A549 (cell line): ENCODE data around the gene CT55. TPM values are rescaled to one million over a fixed set of nuclear protein-coding genes. Genes with fewer than 3 reads are reported as not detected.
A peak's percentile ranks its signal among the peaks of the same experiment; 100 is the strongest.
"Not testable (repeated sequence)": the region's sequence is repeated elsewhere in the genome, so short reads cannot be mapped to it uniquely, and the experiment has no call there.

ENCODE experiments used
- ATAC-seq, 2 experiments: fragments of 200-7000 bp in 1 of 2; fragments of >200 bp in 1 of 2; cut with Nextera tagmentation in 1 of 2; cut with Tn5 transposase in 1 of 2; 3 replicates each; pipeline versions ENCODE4 v1.8.0 to v1.9.1; 2018 to 2020; ENCODE audit warnings: mild to moderate bottlenecking in 1 of 2, moderate library complexity in 1 of 2
- CTCF ChIA-PET: fragments of 300-600 bp; sonication (Branson Sonifier 250); formaldehyde crosslinking; extraction: SDS; loops from one replicate; lab custom pipeline; 2021; ENCODE audit warnings: antibody characterized with exemption, inconsistent platforms; lab: Yijun Ruan, JAX
- POLR2A ChIA-PET: fragments of 350-600 bp; formaldehyde crosslinking; extraction: SDS; loops from one replicate; lab custom pipeline; 2021; ENCODE audit warnings: antibody characterized with exemption, inconsistent platforms; lab: Yijun Ruan, JAX
- DNase-seq, 2 experiments: peaks; one replicate each; pipeline versions ENCODE4 v3.0.0 to v3.0.0-alpha.2; 2011 to 2016; ENCODE audit warnings: low read depth in 1 of 2, low spot score in 1 of 2
- FAIRE-seq: peaks from 2 replicates; lab custom pipeline; 2011; peaks lifted over from hg19 to GRCh38; lab: Jason Lieb, UNC
- H3K27ac ChIP-seq, 2 experiments: fragments of >200 bp; sonication (Bioruptor Twin); formaldehyde crosslinking; 3 replicates each; pipeline ENCODE4 v1.5.1; 2016 to 2017
- H3K4me1 ChIP-seq: fragments of >200 bp; sonication (Bioruptor Twin); formaldehyde crosslinking; 3 replicates; pipeline ENCODE4 v1.6.1; 2016
- H3K4me2 ChIP-seq: fragments of >200 bp; sonication (Bioruptor Twin); formaldehyde crosslinking; 3 replicates; pipeline ENCODE4 v1.6.1; 2016
- H3K4me3 ChIP-seq: fragments of >200 bp; sonication (Bioruptor Twin); formaldehyde crosslinking; 3 replicates; pipeline ENCODE4 v1.5.1; 2016
- H3K9me3 ChIP-seq: fragments of >200 bp; sonication (Bioruptor Twin); formaldehyde crosslinking; 3 replicates; pipeline ENCODE4 v1.6.1; 2016
- CBX2 ChIP-seq: fragments of 200-600 bp; sonication (generic); IDR thresholded peaks from 2 replicates; pipeline ENCODE4 v1.6.1; 2016; ENCODE audit warnings: low read depth, mild to moderate bottlenecking, borderline replicate concordance
- CBX8 ChIP-seq: fragments of 200-600 bp; sonication (generic); IDR thresholded peaks from 2 replicates; pipeline ENCODE4 v1.6.1; 2016
- E2F6 ChIP-seq: IDR thresholded peaks from 2 replicates; pipeline ENCODE4 v1.6.1; 2012; ENCODE audit warnings: low read depth, borderline replicate concordance
- EHF ChIP-seq: fragments of 250-450 bp; sonication (Bioruptor Pico); IDR thresholded peaks from 2 replicates; pipeline ENCODE4 v1.5.0; 2020; ENCODE audit warnings: mild to moderate bottlenecking
- EHMT2 ChIP-seq: fragments of 200-600 bp; sonication (generic); IDR thresholded peaks from 2 replicates; pipeline ENCODE4 v1.6.1; 2016; ENCODE audit warnings: antibody characterized with exemption, low read depth, mild to moderate bottlenecking, moderate library complexity
- FOSB ChIP-seq: fragments of 250-450 bp; sonication (Bioruptor Pico); IDR thresholded peaks from 2 replicates; pipeline ENCODE4 v1.5.0; 2020; ENCODE audit warnings: mild to moderate bottlenecking, moderate library complexity
- FOSL2 ChIP-seq, 2 experiments: fragments of 450-650 bp in 1 of 2; fragments of >200 bp in 1 of 2; sonication (Bioruptor Twin) in 1 of 2; formaldehyde crosslinking; IDR thresholded peaks; 2 replicates each; pipeline versions ENCODE4 v1.5.0 to v1.6.1; 2016 to 2020; ENCODE audit warnings: mild to moderate bottlenecking in 1 of 2, moderate library complexity in 1 of 2
- GATA3 ChIP-seq: IDR thresholded peaks from 2 replicates; pipeline ENCODE4 v1.6.1; 2012; ENCODE audit warnings: borderline replicate concordance
- HDAC2 ChIP-seq: fragments of 200-600 bp; sonication (generic); IDR thresholded peaks from 2 replicates; pipeline ENCODE4 v1.6.1; 2016
- MAX ChIP-seq: IDR thresholded peaks from 2 replicates; pipeline ENCODE4 v1.6.1; 2012
- RARB ChIP-seq: fragments of 250-450 bp; sonication (Bioruptor Pico); IDR thresholded peaks from 2 replicates; pipeline ENCODE4 v1.8.0; 2021; ENCODE audit warnings: mild to moderate bottlenecking, moderate library complexity
- REST ChIP-seq: fragments of 200-600 bp; sonication (generic); IDR thresholded peaks from 2 replicates; pipeline ENCODE4 v1.6.1; 2016; ENCODE audit warnings: antibody characterized with exemption, mild to moderate bottlenecking, moderate library complexity
- RFX5 ChIP-seq: fragments of 450-650 bp; IDR thresholded peaks from 2 replicates; pipeline ENCODE4 v1.7.1; 2014; ENCODE audit warnings: antibody characterized with exemption, mild to moderate bottlenecking, moderate library complexity
- SMC3 ChIP-seq: fragments of >200 bp; sonication (Bioruptor Twin); formaldehyde crosslinking; IDR thresholded peaks from 3 replicates; pipeline ENCODE4 v1.6.1; 2018; ENCODE audit warnings: inconsistent platforms
- TP53 ChIP-seq: fragments of 250-450 bp; sonication (Bioruptor Pico); IDR thresholded peaks from 2 replicates; pipeline ENCODE4 v1.5.0; 2021; ENCODE audit warnings: mild to moderate bottlenecking, moderate library complexity
- ZC3H11A ChIP-seq: fragments of 450-650 bp; IDR thresholded peaks from 2 replicates; pipeline ENCODE4 v1.6.1; 2014; ENCODE audit warnings: antibody characterized with exemption, mild to moderate bottlenecking
- ZNF302 ChIP-seq: fragments of 250-450 bp; sonication (Bioruptor Pico); IDR thresholded peaks from 2 replicates; pipeline ENCODE4 v1.9.0; 2021; ENCODE audit warnings: inconsistent platforms, mild to moderate bottlenecking, moderate library complexity
- WGBS: methylation state at CpG from one replicate; pipeline ENCODE4 v1.1.6; 2017; ENCODE audit errors: missing lambda C conversion rate; 5-methylcytosine and 5-hydroxymethylcytosine counted together
- polyA plus RNA-seq, 4 experiments: library from polyadenylated mRNA; depleted of rRNA in 3 of 4; stranded (reverse); fragments of >200 nt; fragmentation: RNase III in 1 of 4; extraction: RNeasy Plus Mini Kit Qiagen cat#74134 plus additional on column Dnase treatment in 1 of 4; gene quantifications; 2 replicates in 3 of 4; 3 replicates in 1 of 4; pipeline ENCODE4 v1.2.3, GENCODE V29; 2011 to 2017

The CT55 gene
- polyA plus RNA-seq, 2 of the 4 experiments (the other 2 are of a cell fraction) = 0.05 TPM; not detected in 1

- no peak for FAIRE-seq
- no peak for TF ChIP-seq GATA3
- TF ChIP-seq FOSL2 (IDR thresholded peaks at IDR 0.05) = no peak
- no peak for TF ChIP-seq FOSL2 (CRISPR knock-in tag; IDR thresholded peaks at IDR 0.05)
- TF ChIP-seq TP53 (CRISPR knock-in tag) = no peak
- TF ChIP-seq EHMT2 = no peak
- TF ChIP-seq RARB (CRISPR knock-in tag) = no peak
- TF ChIP-seq FOSB (CRISPR knock-in tag) = no peak
Measured at GRCh38 chrX:135170468-135170867, 730 bp downstream of the CT55 start.

GRCh38 chrX:135169534-135169933 is 1.7 kb downstream of the CT55 start:
- 3% methylated on average over 3 of the region's 3 CpGs for WGBS
- ATAC-seq, H3K9me3 ChIP-seq, POLR2A ChIA-PET, DNase-seq, H3K4me1 ChIP-seq, CTCF ChIA-PET, H3K4me3 ChIP-seq, H3K4me2 ChIP-seq, H3K27ac ChIP-seq: not testable (repeated sequence)
- FAIRE-seq = peak; percentile 59

More at GRCh38 chrX:135170468-135170867, 730 bp downstream of the CT55 start:
- ATAC-seq = no peak
- ChIA-PET CTCF (interaction anchor here (0.7 kb wide), 1 partner anchor 355 kb away, joined by 3 read pairs; no protein-coding TSS in a partner anchor), POLR2A (no interaction called here)
- H3K4me1 ChIP-seq = no peaks in the 10 kb centered on the region
- no peaks in the 10 kb centered on the region for H3K9me3 ChIP-seq
- no peak overlapping the region for H3K4me3 ChIP-seq
- no peak overlapping the region for H3K4me2 ChIP-seq
- no peak for DNase-seq
- H3K27ac ChIP-seq = no peak overlapping the region
- WGBS = 55% methylated on average over 7 of the region's 10 CpGs

DNA sequence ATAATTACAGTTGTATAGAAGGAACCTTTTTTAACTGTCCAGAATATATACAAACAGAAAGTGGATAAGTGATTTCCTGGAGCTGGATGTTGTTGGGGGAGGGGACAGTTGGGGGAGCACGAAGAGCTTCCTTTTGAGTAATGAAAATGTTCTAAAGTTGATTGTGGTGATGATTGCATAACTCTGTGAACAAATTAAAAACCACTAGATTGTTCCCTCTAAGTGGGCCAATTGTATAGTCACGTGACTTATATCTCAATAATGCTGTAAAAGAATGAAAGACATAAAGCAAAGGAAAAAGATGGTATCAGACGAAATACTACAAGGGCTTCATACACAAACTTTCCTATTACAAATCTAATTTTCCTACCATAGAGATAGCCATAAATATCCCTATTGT is 2.7 kb downstream of the CT55 start:
- peak; percentile 95 for FAIRE-seq
- Histone ChIP-seq H3K4me1 (no peaks in the 10 kb centered on the region), H3K9me3 (no peaks in the 10 kb centered on the region), H3K4me3 (no peak overlapping the region), H3K4me2 (no peak overlapping the region), H3K27ac (no peak overlapping the region)
- no peak for TF ChIP-seq REST
- TF ChIP-seq EHF (CRISPR knock-in tag) = no peak
- TF ChIP-seq E2F6 = no peak
- no peak for TF ChIP-seq HDAC2
- no peak for TF ChIP-seq CBX8
- TF ChIP-seq ZC3H11A = no peak
- TF ChIP-seq SMC3 = no peak
- TF ChIP-seq RFX5 = no peak
- TF ChIP-seq MAX = no peak
- TF ChIP-seq CBX2 = no peak
- TF ChIP-seq ZNF302 (CRISPR knock-in tag) = no peak
- TF ChIP-seq TP53 (CRISPR knock-in tag) = no peak
- no peak for TF ChIP-seq FOSL2 (IDR thresholded peaks at IDR 0.05)
- TF ChIP-seq FOSL2 (CRISPR knock-in tag; IDR thresholded peaks at IDR 0.05) = no peak
- ATAC-seq = no peak
- POLR2A ChIA-PET = no interaction called here
- 1% methylated on average over 3 of the region's 3 CpGs for WGBS
- no peak for DNase-seq
- CTCF ChIA-PET = no interaction called here

- POLR2A ChIA-PET = not testable (repeated sequence)
Measured at GRCh38 chrX:135154688-135155087, 16.5 kb downstream of the CT55 start.

GRCh38 chrX:135126145-135126544 is 45.1 kb downstream of the CT55 start:
- FAIRE-seq, POLR2A ChIA-PET, DNase-seq, CTCF ChIA-PET, ATAC-seq, H3K4me2 ChIP-seq, H3K4me1 ChIP-seq, H3K9me3 ChIP-seq, H3K4me3 ChIP-seq, H3K27ac ChIP-seq: not testable (repeated sequence)
- WGBS = no CpG with 5 or more reads among the region's 6 CpGs

More at GRCh38 chrX:135154688-135155087, 16.5 kb downstream of the CT55 start:
- CTCF ChIA-PET, H3K4me1 ChIP-seq, H3K4me3 ChIP-seq, H3K9me3 ChIP-seq, DNase-seq, ATAC-seq, H3K4me2 ChIP-seq, H3K27ac ChIP-seq: not testable (repeated sequence)
- FAIRE-seq = peak; percentile 88
- no CpG with 5 or more reads among the region's 3 CpGs for WGBS

- H3K27ac ChIP-seq, H3K4me3 ChIP-seq, H3K4me1 ChIP-seq, POLR2A ChIA-PET, ATAC-seq, H3K4me2 ChIP-seq, H3K9me3 ChIP-seq, CTCF ChIA-PET, DNase-seq: not testable (repeated sequence)
- no CpG with 5 or more reads among the region's 1 CpG for WGBS
- FAIRE-seq = peak; percentile 93
Measured at GRCh38 chrX:135120056-135120576, 51.1 kb downstream of the CT55 start, which contains the start of gene ETDB. Gene ETDB (minus strand): TSS chrX:135120526. CDS start chrX:135119261, 1,265 bp downstream.
